ENCODE data around the gene SRP72. TPM values are rescaled to one million over a fixed set of nuclear protein-coding genes. Genes with fewer than 3 reads are reported as not detected.

The SRP72 gene
- total and polyA plus RNA-seq, 2 donors (not counting 3 experiments of a cell fraction or from before 2014, with no cell fraction given): 65.7 to 132 TPM

DNA sequence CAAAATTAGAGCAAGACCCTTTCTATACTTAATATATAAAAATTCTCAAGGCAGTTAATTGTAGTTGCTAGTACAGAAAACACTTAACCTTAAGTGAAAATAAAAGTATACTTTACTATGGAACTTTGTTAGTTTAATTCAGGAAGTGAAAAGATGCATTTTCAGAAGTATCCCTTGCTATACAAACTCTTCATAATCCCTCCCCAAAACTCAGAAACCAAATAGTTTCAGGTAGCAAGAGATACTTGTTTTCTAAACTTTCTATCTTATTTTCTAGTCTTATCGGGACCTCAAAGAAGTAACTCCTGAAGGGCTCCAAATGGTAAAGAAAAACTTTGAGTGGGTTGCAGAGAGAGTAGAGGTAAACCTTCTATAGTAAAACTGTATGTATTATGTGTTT, 17.1 kb upstream of the SRP72 start:
- no peak for FAIRE-seq
- H2AFZ ChIP-seq (ENCODE audit: low read depth, low read length): no peak overlapping the region
- H3K27me3 ChIP-seq (ENCODE audit: control insufficient read depth in 2 of 2, insufficient read depth in 2 of 2, low read length in 2 of 2): no peaks in the 10 kb centered on the region
- intact Hi-C loops (cut with micrococcal nuclease) (no loop called here), dilution Hi-C loops (cut with MboI; ENCODE audit: extremely low pct_ligation_motif_present, low sequenced_read_pairs) (no loop called here)
- no TSS peak for BruUV-seq (replicated peaks)
- H3K79me2 ChIP-seq (ENCODE audit: control insufficient read depth, insufficient read depth, low read length): peaks cover 12% of the 10 kb centered on the region
- no peak overlapping the region for H3K4me2 ChIP-seq (ENCODE audit: insufficient read depth, low read length)
- H3K27ac ChIP-seq (ENCODE audit: insufficient read depth, low read depth, low read length): no peak overlapping the region
- H3K9me1 ChIP-seq (replicated peaks; ENCODE audit: control insufficient read depth, extremely low read depth, insufficient read depth, low read length): no peaks in the 10 kb centered on the region
- H3K4me3 ChIP-seq (replicated peaks in 1 of 3; ENCODE audit: insufficient read depth in 1 of 3, low read depth in 1 of 3, low read length in 3 of 3): no peak overlapping the region
- ChIA-PET POLR2A (no interaction called here), CTCF (interaction anchor here (1.3 kb wide), 1 partner anchor 10 kb away, joined by 3 read pairs; no protein-coding TSS in a partner anchor)
- TF ChIP-seq POLR2AphosphoS5 (IDR thresholded peaks at IDR 0.05; ENCODE audit: insufficient read depth, low read depth, low read length): no peak
- TF ChIP-seq, protein P1, sequence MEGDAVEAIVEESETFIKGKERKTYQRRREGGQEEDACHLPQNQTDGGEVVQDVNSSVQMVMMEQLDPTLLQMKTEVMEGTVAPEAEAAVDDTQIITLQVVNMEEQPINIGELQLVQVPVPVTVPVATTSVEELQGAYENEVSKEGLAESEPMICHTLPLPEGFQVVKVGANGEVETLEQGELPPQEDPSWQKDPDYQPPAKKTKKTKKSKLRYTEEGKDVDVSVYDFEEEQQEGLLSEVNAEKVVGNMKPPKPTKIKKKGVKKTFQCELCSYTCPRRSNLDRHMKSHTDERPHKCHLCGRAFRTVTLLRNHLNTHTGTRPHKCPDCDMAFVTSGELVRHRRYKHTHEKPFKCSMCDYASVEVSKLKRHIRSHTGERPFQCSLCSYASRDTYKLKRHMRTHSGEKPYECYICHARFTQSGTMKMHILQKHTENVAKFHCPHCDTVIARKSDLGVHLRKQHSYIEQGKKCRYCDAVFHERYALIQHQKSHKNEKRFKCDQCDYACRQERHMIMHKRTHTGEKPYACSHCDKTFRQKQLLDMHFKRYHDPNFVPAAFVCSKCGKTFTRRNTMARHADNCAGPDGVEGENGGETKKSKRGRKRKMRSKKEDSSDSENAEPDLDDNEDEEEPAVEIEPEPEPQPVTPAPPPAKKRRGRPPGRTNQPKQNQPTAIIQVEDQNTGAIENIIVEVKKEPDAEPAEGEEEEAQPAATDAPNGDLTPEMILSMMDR (IDR thresholded peaks at IDR 0.05; ENCODE audit: extremely low read depth in 1 of 2, insufficient read depth in 1 of 2, low read depth in 1 of 2, low read length in 2 of 2): no peak
- TF ChIP-seq FOS (IDR thresholded peaks at IDR 0.05; ENCODE audit: borderline replicate concordance, insufficient read depth, low read length): no peak
- no peak for TF ChIP-seq EZH2 (IDR thresholded peaks at IDR 0.05; ENCODE audit: borderline replicate concordance, low read depth, low read length, severe bottlenecking)
- no peak for TF ChIP-seq GATA2 (IDR thresholded peaks at IDR 0.05; ENCODE audit: insufficient read depth, insufficient read length, low read depth, low read length)
- TF ChIP-seq MYC (IDR thresholded peaks at IDR 0.05; ENCODE audit: low read depth, low read length): no peak
- no peak for TF ChIP-seq JUN (IDR thresholded peaks at IDR 0.05; ENCODE audit: borderline replicate concordance, insufficient read depth, insufficient read length, low read depth)
- TF ChIP-seq, protein P2, sequence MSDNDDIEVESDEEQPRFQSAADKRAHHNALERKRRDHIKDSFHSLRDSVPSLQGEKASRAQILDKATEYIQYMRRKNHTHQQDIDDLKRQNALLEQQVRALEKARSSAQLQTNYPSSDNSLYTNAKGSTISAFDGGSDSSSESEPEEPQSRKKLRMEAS (IDR thresholded peaks at IDR 0.05; ENCODE audit: insufficient read depth, insufficient read length): no peak
- TF ChIP-seq POLR2A (IDR thresholded peaks at IDR 0.05; ENCODE audit: low read depth, low read length): no peak
- DNase-seq (ENCODE audit: low read depth, low spot score): no peak
- H3K9ac ChIP-seq (replicated peaks; ENCODE audit: extremely low read depth, insufficient read depth, low read length): no peak overlapping the region
- H4K20me1 ChIP-seq (replicated peaks; ENCODE audit: control insufficient read depth, extremely low read depth, insufficient read depth, low read length): no peaks in the 10 kb centered on the region
- H3K9me3 ChIP-seq (replicated peaks; ENCODE audit: control insufficient read depth, insufficient read depth, low read length): no peaks in the 10 kb centered on the region
- peaks cover 2 to 20% of the 10 kb centered on the region in 2 experiments for H3K36me3 ChIP-seq (ENCODE audit: control insufficient read depth in 2 of 2, extremely low read depth in 1 of 2, insufficient read depth in 2 of 2, low read length in 2 of 2)
- H3K4me1 ChIP-seq (ENCODE audit: control insufficient read depth, extremely low read depth, insufficient read depth, low read length): no peaks in the 10 kb centered on the region

Measured in endothelial cell of umbilical vein (primary cell).